Body of pancreas (tissue), 4 donors: Measurements from ENCODE around the gene CDH12.
"Not testable (repeated sequence)": the region's sequence is repeated elsewhere in the genome, so short reads cannot be mapped to it uniquely, and the experiment has no call there.

ENCODE experiments used
- POLR2A ChIP-seq, 3 donors: fragments of 450-650 bp; IDR thresholded peaks; one replicate each; pipeline ENCODE4 v1.6.1; 2016; ENCODE audit warnings: antibody characterized with exemption in 3 of 3, mild to moderate bottlenecking in 2 of 3
- TF ChIP-seq, protein P1 (sequence below), 7 experiments: fragments of 450-650 bp in 4 of 7; fragments of 200-600 bp in 3 of 7; sonication (generic) in 3 of 7; IDR thresholded peaks; one replicate each; pipeline ENCODE4 v1.5.1; 2016 to 2019; ENCODE audit warnings: antibody characterized with exemption in 7 of 7

DNA sequence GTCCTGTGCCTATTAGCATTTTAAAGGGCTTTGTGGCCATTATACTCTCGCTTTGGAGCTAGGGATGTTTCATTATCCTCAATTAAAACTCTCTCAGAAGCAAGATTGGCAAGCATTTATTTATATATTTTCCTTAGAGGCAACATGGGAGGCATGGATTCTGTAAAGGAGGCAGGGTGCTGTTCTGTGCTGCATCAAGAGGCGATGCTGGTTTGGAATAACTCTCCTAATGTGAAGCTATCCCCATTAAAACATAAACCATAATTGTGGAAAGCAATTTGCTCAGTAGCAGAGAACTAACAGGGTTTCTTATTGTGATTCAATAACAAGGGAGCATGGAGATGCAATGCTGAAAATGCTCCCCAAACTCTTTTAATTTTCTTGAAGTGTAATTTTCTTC lies 664.5 kb downstream of the CDH12 start:
- TF ChIP-seq, protein P1, sequence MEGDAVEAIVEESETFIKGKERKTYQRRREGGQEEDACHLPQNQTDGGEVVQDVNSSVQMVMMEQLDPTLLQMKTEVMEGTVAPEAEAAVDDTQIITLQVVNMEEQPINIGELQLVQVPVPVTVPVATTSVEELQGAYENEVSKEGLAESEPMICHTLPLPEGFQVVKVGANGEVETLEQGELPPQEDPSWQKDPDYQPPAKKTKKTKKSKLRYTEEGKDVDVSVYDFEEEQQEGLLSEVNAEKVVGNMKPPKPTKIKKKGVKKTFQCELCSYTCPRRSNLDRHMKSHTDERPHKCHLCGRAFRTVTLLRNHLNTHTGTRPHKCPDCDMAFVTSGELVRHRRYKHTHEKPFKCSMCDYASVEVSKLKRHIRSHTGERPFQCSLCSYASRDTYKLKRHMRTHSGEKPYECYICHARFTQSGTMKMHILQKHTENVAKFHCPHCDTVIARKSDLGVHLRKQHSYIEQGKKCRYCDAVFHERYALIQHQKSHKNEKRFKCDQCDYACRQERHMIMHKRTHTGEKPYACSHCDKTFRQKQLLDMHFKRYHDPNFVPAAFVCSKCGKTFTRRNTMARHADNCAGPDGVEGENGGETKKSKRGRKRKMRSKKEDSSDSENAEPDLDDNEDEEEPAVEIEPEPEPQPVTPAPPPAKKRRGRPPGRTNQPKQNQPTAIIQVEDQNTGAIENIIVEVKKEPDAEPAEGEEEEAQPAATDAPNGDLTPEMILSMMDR (IDR thresholded peaks at IDR 0.05), result not testable (repeated sequence)
- not testable (repeated sequence) for TF ChIP-seq POLR2A (IDR thresholded peaks at IDR 0.05)
